D721Med (cell line): ENCODE measurements around the gene MPRIP.

ENCODE experiments used
- DNase-seq: peaks from one replicate; pipeline ENCODE4 v3.0.0; 2011; ENCODE audit warnings: low spot score; ENCODE audit not compliant: insufficient read length
- FAIRE-seq: peaks from 2 replicates; lab custom pipeline; 2011; peaks lifted over from hg19 to GRCh38; lab: Jason Lieb, UNC
- CTCF ChIP-seq: IDR thresholded peaks from 2 replicates; pipeline ENCODE4 v1.5.1; 2012; ENCODE audit warnings: mild to moderate bottlenecking, control low read depth; ENCODE audit not compliant: insufficient read depth; ENCODE audit errors: missing control alignments

Gene MPRIP

GRCh38 chr17:17228521-17229279, 186.4 kb downstream of the MPRIP start:
- DNase-seq (no peak), FAIRE-seq (no peak)
- TF ChIP-seq CTCF, result no peak

GRCh38 chr17:17229416-17230384, 187.4 kb downstream of the MPRIP start:
- FAIRE-seq, result no peak
- no peak for TF ChIP-seq CTCF

GRCh38 chr17:17231621-17232302, 189.5 kb downstream of the MPRIP start:
- TF ChIP-seq CTCF, result no peak
- DNase-seq, result no peak
- FAIRE-seq, result no peak

More at GRCh38 chr17:17229416-17230384, 187.4 kb downstream of the MPRIP start:
- no peak for DNase-seq

GRCh38 chr17:17232303-17232621, 190.0 kb downstream of the MPRIP start:
- no peak for TF ChIP-seq CTCF
- no peak for DNase-seq
- no peak for FAIRE-seq

GRCh38 chr17:17235212-17236174, 193.2 kb downstream of the MPRIP start:
- FAIRE-seq (no peak), DNase-seq (no peak)
- TF ChIP-seq CTCF, result no peak

GRCh38 chr17:17236295-17237025, 194.2 kb downstream of the MPRIP start:
- FAIRE-seq, result no peak
- TF ChIP-seq CTCF, result no peak
- DNase-seq, result no peak
